Stimulated activated CD4-positive, alpha-beta T cell treated with anti-CD3 and anti-CD28 coated beads, Interleukin-2, amount 100 ng/mL, for 24 hours (primary cell): ENCODE measurements around the gene INAFM2.

Experiments
- DNase-seq, 2 donors: peaks; one replicate each; pipeline ENCODE4 v3.0.0-alpha.2; 2020

The INAFM2 gene

GRCh38 chr15:40307421-40308211 is 15.9 kb upstream of the INAFM2 start, which contains the start of gene PLCB2:
Gene PLCB2, minus strand, starts transcription at chr15:40307935. Its CDS starts 263 bp downstream, at chr15:40307672.
- DNase-seq, result peak; percentile 68

- no peak for DNase-seq
These were observed 14.1 kb upstream of the INAFM2 start for GRCh38 chr15:40309344-40309862.

GRCh38 chr15:40310001-40310959 is 13.2 kb upstream of the INAFM2 start:
- DNase-seq, result peak; percentile 63 to 70

GRCh38 chr15:40310993-40311392 is 12.5 kb upstream of the INAFM2 start:
- no peak for DNase-seq

- DNase-seq, result no peak
These were observed 10.9 kb upstream of the INAFM2 start for GRCh38 chr15:40312370-40313158.

- DNase-seq, result no peak
These were observed 9.7 kb upstream of the INAFM2 start for GRCh38 chr15:40313531-40314398.

GRCh38 chr15:40314723-40315276 is 8.7 kb upstream of the INAFM2 start:
- no peak for DNase-seq

GRCh38 chr15:40316931-40317330 is 6.6 kb upstream of the INAFM2 start:
- DNase-seq, result no peak

- DNase-seq, result no peak
These were observed 5.9 kb upstream of the INAFM2 start for GRCh38 chr15:40317580-40317979.

GRCh38 chr15:40320409-40320808 is 3.1 kb upstream of the INAFM2 start:
- no peak for DNase-seq

GRCh38 chr15:40320931-40321371 is 2.5 kb upstream of the INAFM2 start:
- DNase-seq, result peak; percentile 42 to 61

GRCh38 chr15:40322531-40323238 is 807 bp upstream of the INAFM2 start:
- DNase-seq, result no peak

- DNase-seq, result peak; percentile 34 to 48
These were observed 753 bp downstream of the INAFM2 start for GRCh38 chr15:40323953-40324937.

GRCh38 chr15:40325188-40325587 is 1.7 kb downstream of the INAFM2 start:
- no peak for DNase-seq

- no peak for DNase-seq
These were observed 2.2 kb downstream of the INAFM2 start for GRCh38 chr15:40325700-40326099.

- no peak for DNase-seq
These were observed 4.0 kb downstream of the INAFM2 start for GRCh38 chr15:40327457-40327856.

GRCh38 chr15:40328176-40328575 is 4.7 kb downstream of the INAFM2 start:
- no peak for DNase-seq

GRCh38 chr15:40328751-40329150 is 5.3 kb downstream of the INAFM2 start:
- no peak for DNase-seq

- no peak for DNase-seq
These were observed 6.3 kb downstream of the INAFM2 start for GRCh38 chr15:40329804-40330203.
